BE2C (cell line): ENCODE data around the gene MRPL52.
"Not testable (repeated sequence)": the region's sequence is repeated elsewhere in the genome, so short reads cannot be mapped to it uniquely, and the experiment has no call there.

ENCODE experiments used
- DNase-seq: peaks from one replicate; pipeline ENCODE4 v3.0.0-alpha.2; 2020
- H3K27me3 ChIP-seq: fragments of 250-450 bp; sonication (Bioruptor Pico); 2 replicates; pipeline ENCODE4 v1.5.1; 2020; ENCODE audit warnings: mild to moderate bottlenecking
- H3K36me3 ChIP-seq: fragments of 250-450 bp; sonication (Bioruptor Pico); 2 replicates; pipeline ENCODE4 v1.5.1; 2020; ENCODE audit warnings: mild to moderate bottlenecking
- H3K4me1 ChIP-seq: fragments of 250-450 bp; sonication (Bioruptor Pico); 2 replicates; pipeline ENCODE4 v1.5.1; 2020
- H3K4me3 ChIP-seq: 2 replicates; pipeline ENCODE4 v1.5.1; 2011; ENCODE audit warnings: low read depth, low read length
- H3K9me3 ChIP-seq: fragments of 250-450 bp; sonication (Bioruptor Pico); 2 replicates; pipeline ENCODE4 v1.5.1; 2020
- CTCF ChIP-seq: IDR thresholded peaks from 2 replicates; pipeline ENCODE4 v1.5.1; 2012; ENCODE audit warnings: mild to moderate bottlenecking, low read depth, low read length

Gene MRPL52

DNA sequence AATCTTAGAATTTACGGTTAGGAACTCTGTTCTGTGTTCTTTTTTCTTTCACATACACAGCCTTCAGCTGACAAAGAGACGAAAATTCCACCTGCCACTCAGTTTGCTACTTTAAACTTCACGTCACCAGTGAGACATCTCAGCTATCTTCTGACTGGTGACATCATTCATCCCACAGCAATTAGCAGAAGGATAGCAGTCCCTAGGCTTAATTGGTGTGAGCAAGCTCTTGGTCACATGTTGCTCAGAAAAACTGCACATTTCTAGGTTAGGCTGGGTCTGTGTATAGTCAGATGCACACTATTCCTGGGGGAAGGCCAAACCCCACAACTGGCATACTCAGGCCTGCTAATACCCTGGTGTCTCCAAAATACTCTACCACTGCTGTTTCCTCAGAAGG lies 38.4 kb upstream of the MRPL52 start:
- TF ChIP-seq CTCF, result no peak
- Histone ChIP-seq H3K4me3 (no peak overlapping the region), H3K9me3 (no peaks in the 10 kb centered on the region; the same call in 1 of the 2 replicates), H3K4me1 (peaks cover 2% of the 10 kb centered on the region; the same call in 1 of the 2 replicates), H3K36me3 (no peaks in the 10 kb centered on the region), H3K27me3 (peaks cover 26% of the 10 kb centered on the region)
- no peak for DNase-seq

- DNase-seq, result no peak
- Histone ChIP-seq H3K4me1 (peaks cover 2% of the 10 kb centered on the region; the same call in 1 of the 2 replicates), H3K4me3 (no peak overlapping the region), H3K9me3 (no peaks in the 10 kb centered on the region; the same call in 1 of the 2 replicates), H3K27me3 (peaks cover 33% of the 10 kb centered on the region), H3K36me3 (no peaks in the 10 kb centered on the region)
- TF ChIP-seq CTCF, result no peak
Measured at GRCh38 chr14:22792158-22792557, 37.5 kb upstream of the MRPL52 start.

DNA sequence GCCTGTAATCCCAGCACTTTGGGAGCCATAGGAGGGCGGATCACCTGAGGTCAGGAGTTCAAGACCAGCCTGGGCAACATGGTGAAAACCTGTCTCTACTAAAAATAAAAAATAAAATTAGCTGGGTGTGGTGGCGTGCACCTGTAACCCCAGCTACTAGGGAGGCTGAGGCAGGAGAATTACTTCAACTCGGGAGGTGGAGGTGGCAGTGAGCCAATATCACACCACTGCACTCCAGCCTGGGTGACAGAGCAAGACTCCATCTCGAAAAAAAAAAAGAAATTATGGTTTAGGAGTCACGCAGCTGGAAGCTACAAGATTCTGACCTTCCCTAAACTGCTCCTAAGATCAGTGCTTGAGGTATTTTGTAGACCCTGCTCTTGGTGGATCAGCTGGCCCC lies 36.1 kb upstream of the MRPL52 start:
- H3K9me3 ChIP-seq, DNase-seq, H3K4me1 ChIP-seq, H3K4me3 ChIP-seq, H3K36me3 ChIP-seq: not testable (repeated sequence)
- H3K27me3 ChIP-seq, result peaks cover 36% of the 10 kb centered on the region

- DNase-seq, result no peak
- Histone ChIP-seq H3K9me3 (no peaks in the 10 kb centered on the region; the same call in 1 of the 2 replicates), H3K4me1 (peaks cover 2% of the 10 kb centered on the region; the same call in 1 of the 2 replicates), H3K36me3 (no peaks in the 10 kb centered on the region), H3K4me3 (no peak overlapping the region), H3K27me3 (peaks cover 40% of the 10 kb centered on the region)
- TF ChIP-seq CTCF, result no peak
Measured at GRCh38 chr14:22793976-22794375, 35.7 kb upstream of the MRPL52 start.

DNA sequence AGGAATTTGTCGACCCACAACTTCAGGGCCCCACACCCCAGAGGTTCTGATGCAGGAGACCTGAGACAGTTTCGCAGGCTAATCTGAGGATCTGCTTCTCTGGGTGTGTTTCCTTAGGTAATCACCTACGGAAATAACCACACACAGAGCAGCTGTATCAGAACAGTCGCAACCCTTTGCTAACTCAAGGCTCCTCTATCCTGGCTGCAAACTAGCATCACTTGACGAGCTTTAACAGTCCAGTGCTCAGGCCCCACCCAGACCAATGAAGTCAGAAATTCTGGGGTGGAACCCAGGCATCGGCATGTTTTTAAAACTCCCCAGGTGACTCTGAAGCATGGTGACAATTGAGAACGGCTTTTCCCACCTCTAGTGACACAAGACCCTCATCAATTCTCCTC lies 35.1 kb upstream of the MRPL52 start:
- no peak for TF ChIP-seq CTCF
- no peaks in the 10 kb centered on the region; the same call in 1 of the 2 replicates for H3K9me3 ChIP-seq
- no peak overlapping the region for H3K4me3 ChIP-seq
- no peak for DNase-seq
- H3K27me3 ChIP-seq, result peaks cover 43% of the 10 kb centered on the region
- H3K36me3 ChIP-seq, result no peaks in the 10 kb centered on the region
- peaks cover 2% of the 10 kb centered on the region; the same call in 1 of the 2 replicates for H3K4me1 ChIP-seq

DNA sequence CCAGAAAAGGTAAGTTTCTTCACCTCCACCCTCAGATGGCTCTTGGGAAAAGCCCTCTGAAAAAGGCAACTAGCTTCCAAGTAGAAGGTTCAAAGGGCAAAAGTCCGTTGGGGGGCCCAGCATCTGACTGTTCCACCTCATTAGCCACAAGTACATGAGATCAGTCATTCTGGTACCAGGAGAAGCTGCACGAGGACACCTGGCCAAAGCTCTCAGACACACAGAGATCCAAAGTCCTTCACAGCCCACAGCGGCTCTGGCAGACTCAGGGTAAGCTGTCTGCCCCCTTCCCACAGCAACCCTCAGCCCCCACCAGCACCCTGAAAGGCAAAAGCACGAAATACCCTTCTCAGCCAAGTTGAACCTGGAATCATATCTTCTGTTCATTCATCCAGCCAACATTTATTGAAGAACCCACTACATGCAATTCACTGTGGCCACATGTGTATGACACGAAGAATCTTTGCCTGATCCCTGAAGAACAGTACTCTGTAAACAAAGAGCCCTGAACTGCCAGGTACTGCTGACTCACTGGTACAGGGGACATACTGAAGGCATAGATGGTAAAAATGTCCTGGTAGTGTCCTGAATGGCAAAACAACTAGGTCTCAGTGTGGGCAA lies 33.5 kb upstream of the MRPL52 start:
- H3K4me1 ChIP-seq, result peaks cover 2% of the 10 kb centered on the region; the same call in 1 of the 2 replicates
- no peaks in the 10 kb centered on the region for H3K36me3 ChIP-seq
- DNase-seq, result no peak

More for the DNA sequence above, 33.5 kb upstream of the MRPL52 start:
- Histone ChIP-seq H3K4me3 (no peak overlapping the region), H3K27me3 (peaks cover 55% of the 10 kb centered on the region), H3K9me3 (no peaks in the 10 kb centered on the region; the same call in 1 of the 2 replicates)
- TF ChIP-seq CTCF, result no peak
